DOHH2 (cell line): ENCODE data around the gene SPPL2A.

Source experiments
- H3F3A ChIP-seq: fragments of 200-600 bp; sonication (generic), shearing (Covaris generic); 2 replicates; pipeline ENCODE4 v1.6.0; 2016; ENCODE audit warnings: antibody characterized with exemption, mild to moderate bottlenecking; ENCODE audit not compliant: control insufficient read depth, insufficient read depth
- H3K27ac ChIP-seq: fragments of 200-600 bp; sonication (generic); 2 replicates; pipeline ENCODE4 v1.5.1; 2014; ENCODE audit warnings: low read depth, mild to moderate bottlenecking, low read length, moderate library complexity
- H3K27me3 ChIP-seq: fragments of 200-600 bp; sonication (generic); 2 replicates; pipeline ENCODE4 v1.6.1; 2014; ENCODE audit warnings: mild to moderate bottlenecking, low read length, mixed read lengths; ENCODE audit not compliant: control insufficient read depth
- H3K36me3 ChIP-seq: fragments of 200-600 bp; sonication (generic); 2 replicates; pipeline ENCODE4 v1.6.1; 2014; ENCODE audit warnings: mild to moderate bottlenecking, low read length, moderate library complexity, mixed read lengths; ENCODE audit not compliant: control insufficient read depth
- H3K4me1 ChIP-seq: fragments of 200-600 bp; sonication (generic); 2 replicates; pipeline ENCODE4 v1.6.1; 2014; ENCODE audit warnings: mild to moderate bottlenecking, low read length, mixed read lengths; ENCODE audit not compliant: control insufficient read depth
- H3K4me2 ChIP-seq: fragments of 200-600 bp; sonication (generic); 2 replicates; pipeline ENCODE4 v1.6.0; 2014; ENCODE audit warnings: mild to moderate bottlenecking, low read length, moderate library complexity
- H3K4me3 ChIP-seq: fragments of 200-600 bp; sonication (generic); 2 replicates; pipeline ENCODE4 v1.5.1; 2014; ENCODE audit warnings: mild to moderate bottlenecking, low read length, mixed read lengths
- H3K79me2 ChIP-seq: fragments of 200-600 bp; sonication (generic); 2 replicates; pipeline ENCODE4 v1.6.1; 2014; ENCODE audit warnings: mild to moderate bottlenecking, low read length, mixed read lengths; ENCODE audit not compliant: control insufficient read depth
- H3K9me2 ChIP-seq: fragments of 200-600 bp; sonication (generic); replicated peaks from 2 replicates; pipeline ENCODE4 v1.6.1; 2014; ENCODE audit warnings: mild to moderate bottlenecking, low read length, mixed read lengths; ENCODE audit not compliant: control insufficient read depth
- H3K9me3 ChIP-seq: fragments of 200-600 bp; sonication (generic); 2 replicates; pipeline ENCODE4 v1.6.1; 2014; ENCODE audit warnings: antibody characterized with exemption, low read length, mixed read lengths; ENCODE audit not compliant: control insufficient read depth, insufficient read depth
- H4K20me1 ChIP-seq: fragments of 200-600 bp; sonication (generic); 2 replicates; pipeline ENCODE4 v1.6.0; 2014; ENCODE audit warnings: low read depth, mild to moderate bottlenecking, antibody characterized with exemption, low read length, moderate library complexity; ENCODE audit not compliant: control insufficient read depth, insufficient read depth
- EZH2phosphoT487 ChIP-seq: fragments of 200-600 bp; sonication (generic); IDR thresholded peaks from 2 replicates; pipeline ENCODE4 v1.6.1; 2017; ENCODE audit warnings: borderline replicate concordance, mild to moderate bottlenecking, antibody characterized with exemption, low read length, moderate library complexity, mixed read lengths
- TF ChIP-seq, protein P1 (sequence below): fragments of 200-600 bp; sonication (generic); IDR thresholded peaks from one replicate; pipeline ENCODE4 v1.5.1; 2014; ENCODE audit warnings: antibody characterized with exemption, mild to moderate bottlenecking, low read depth, low read length; ENCODE audit not compliant: poor library complexity, severe bottlenecking

SPPL2A gene

DNA sequence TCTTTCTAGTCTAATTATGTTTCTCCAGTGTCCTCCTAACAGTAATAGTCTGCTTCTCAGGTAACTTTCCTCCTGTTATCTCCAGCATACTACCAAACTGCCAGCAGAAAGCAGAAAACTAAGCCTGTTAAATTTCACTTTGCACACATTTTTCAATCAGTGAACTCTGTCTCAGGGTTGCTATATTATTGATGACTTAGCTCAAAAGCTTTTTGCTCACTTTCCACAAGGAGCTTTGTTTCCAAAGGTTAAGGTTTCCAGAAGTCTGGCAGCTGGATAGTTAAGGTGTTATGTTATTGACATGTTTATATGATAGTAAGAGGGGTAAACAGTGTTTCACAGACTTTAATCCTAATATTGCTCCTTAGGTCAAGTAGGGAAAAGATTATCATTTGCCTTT is 84.0 kb downstream of the SPPL2A start:
- H3K79me2 ChIP-seq = peaks cover 100% of the 10 kb centered on the region
- no peaks in the 10 kb centered on the region for H3K9me3 ChIP-seq
- H3K36me3 ChIP-seq = peaks cover 61% of the 10 kb centered on the region
- H3F3A ChIP-seq = no peaks in the 10 kb centered on the region
- H3K9me2 ChIP-seq = no peaks in the 10 kb centered on the region
- TF ChIP-seq, protein P1, sequence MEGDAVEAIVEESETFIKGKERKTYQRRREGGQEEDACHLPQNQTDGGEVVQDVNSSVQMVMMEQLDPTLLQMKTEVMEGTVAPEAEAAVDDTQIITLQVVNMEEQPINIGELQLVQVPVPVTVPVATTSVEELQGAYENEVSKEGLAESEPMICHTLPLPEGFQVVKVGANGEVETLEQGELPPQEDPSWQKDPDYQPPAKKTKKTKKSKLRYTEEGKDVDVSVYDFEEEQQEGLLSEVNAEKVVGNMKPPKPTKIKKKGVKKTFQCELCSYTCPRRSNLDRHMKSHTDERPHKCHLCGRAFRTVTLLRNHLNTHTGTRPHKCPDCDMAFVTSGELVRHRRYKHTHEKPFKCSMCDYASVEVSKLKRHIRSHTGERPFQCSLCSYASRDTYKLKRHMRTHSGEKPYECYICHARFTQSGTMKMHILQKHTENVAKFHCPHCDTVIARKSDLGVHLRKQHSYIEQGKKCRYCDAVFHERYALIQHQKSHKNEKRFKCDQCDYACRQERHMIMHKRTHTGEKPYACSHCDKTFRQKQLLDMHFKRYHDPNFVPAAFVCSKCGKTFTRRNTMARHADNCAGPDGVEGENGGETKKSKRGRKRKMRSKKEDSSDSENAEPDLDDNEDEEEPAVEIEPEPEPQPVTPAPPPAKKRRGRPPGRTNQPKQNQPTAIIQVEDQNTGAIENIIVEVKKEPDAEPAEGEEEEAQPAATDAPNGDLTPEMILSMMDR = no peak
- no peak for TF ChIP-seq EZH2phosphoT487
- peaks cover 41% of the 10 kb centered on the region for H3K4me1 ChIP-seq
- peak overlapping the region; percentile 16 for H3K4me2 ChIP-seq
- no peak overlapping the region; the same call in 1 of the 2 replicates for H3K4me3 ChIP-seq
- H3K27ac ChIP-seq = no peak overlapping the region
- H4K20me1 ChIP-seq = peaks cover 30% of the 10 kb centered on the region
- H3K27me3 ChIP-seq = no peaks in the 10 kb centered on the region

DNA sequence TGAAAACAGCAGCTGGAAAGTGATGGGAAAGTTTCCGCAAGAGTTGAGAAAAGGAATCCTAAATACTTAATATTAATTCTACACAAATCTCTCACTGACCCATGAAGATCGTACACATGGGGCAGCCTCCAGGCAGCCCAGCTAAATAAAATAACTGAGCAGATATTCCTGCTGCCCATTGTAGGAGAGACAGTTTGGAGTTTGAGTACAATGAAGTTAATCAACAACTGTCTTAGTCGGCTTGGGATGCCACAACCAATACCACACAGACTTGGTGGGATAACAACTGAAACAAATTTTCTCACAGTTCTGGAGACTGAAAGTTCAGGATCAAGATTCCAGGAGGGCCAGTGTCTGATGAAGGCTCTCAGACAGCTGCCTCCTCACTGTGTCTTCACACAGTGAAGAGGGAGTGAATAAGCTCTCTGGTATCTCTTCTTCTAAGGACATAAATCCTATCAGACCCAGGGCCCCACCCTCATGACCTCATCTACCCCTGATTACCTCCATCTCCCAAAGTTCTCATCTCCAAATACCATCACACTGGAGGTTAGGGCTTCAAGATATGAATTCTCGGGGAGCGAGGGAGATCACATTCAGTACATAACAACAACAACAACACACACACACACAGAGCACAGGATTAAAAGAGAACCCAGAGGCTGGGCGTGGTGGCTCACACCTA is 88.6 kb downstream of the SPPL2A start:
- Histone ChIP-seq H3F3A (peaks cover 2% of the 10 kb centered on the region; the same call in 1 of the 2 replicates), H3K79me2 (peaks cover 98% of the 10 kb centered on the region), H4K20me1 (peaks cover 24% of the 10 kb centered on the region), H3K9me3 (no peaks in the 10 kb centered on the region), H3K36me3 (peaks cover 53% of the 10 kb centered on the region), H3K4me2 (peak overlapping the region; percentile 13; the same call in 1 of the 2 replicates), H3K9me2 (no peaks in the 10 kb centered on the region), H3K27ac (no peak overlapping the region), H3K27me3 (no peaks in the 10 kb centered on the region), H3K4me1 (peaks cover 30% of the 10 kb centered on the region), H3K4me3 (no peak overlapping the region)
- no peak for TF ChIP-seq EZH2phosphoT487
- TF ChIP-seq, protein P1 = no peak

GRCh38 chr15:50675535-50676144 is 89.9 kb downstream of the SPPL2A start:
- H3K4me3 ChIP-seq = no peak overlapping the region
- no peak for TF ChIP-seq EZH2phosphoT487
- TF ChIP-seq, protein P1 = peak; percentile 79
- peaks cover 16% of the 10 kb centered on the region for H4K20me1 ChIP-seq
- H3K9me2 ChIP-seq = no peaks in the 10 kb centered on the region
- peaks cover 2% of the 10 kb centered on the region; the same call in 1 of the 2 replicates for H3F3A ChIP-seq
- H3K36me3 ChIP-seq = peaks cover 54% of the 10 kb centered on the region
- no peaks in the 10 kb centered on the region for H3K9me3 ChIP-seq
- peak overlapping the region; percentile 22; the same call in 1 of the 2 replicates for H3K4me2 ChIP-seq
- no peak overlapping the region for H3K27ac ChIP-seq
- H3K4me1 ChIP-seq = peaks cover 24% of the 10 kb centered on the region
- H3K27me3 ChIP-seq = no peaks in the 10 kb centered on the region
- H3K79me2 ChIP-seq = peaks cover 98% of the 10 kb centered on the region
